ENCODE results near the gene RPS6KA3. TPM values are rescaled to one million over a fixed set of nuclear protein-coding genes. Genes with fewer than 3 reads are reported as not detected.

Gene RPS6KA3
- total RNA-seq, 1 experiment from 2014 or later, result 9.2 TPM

DNA sequence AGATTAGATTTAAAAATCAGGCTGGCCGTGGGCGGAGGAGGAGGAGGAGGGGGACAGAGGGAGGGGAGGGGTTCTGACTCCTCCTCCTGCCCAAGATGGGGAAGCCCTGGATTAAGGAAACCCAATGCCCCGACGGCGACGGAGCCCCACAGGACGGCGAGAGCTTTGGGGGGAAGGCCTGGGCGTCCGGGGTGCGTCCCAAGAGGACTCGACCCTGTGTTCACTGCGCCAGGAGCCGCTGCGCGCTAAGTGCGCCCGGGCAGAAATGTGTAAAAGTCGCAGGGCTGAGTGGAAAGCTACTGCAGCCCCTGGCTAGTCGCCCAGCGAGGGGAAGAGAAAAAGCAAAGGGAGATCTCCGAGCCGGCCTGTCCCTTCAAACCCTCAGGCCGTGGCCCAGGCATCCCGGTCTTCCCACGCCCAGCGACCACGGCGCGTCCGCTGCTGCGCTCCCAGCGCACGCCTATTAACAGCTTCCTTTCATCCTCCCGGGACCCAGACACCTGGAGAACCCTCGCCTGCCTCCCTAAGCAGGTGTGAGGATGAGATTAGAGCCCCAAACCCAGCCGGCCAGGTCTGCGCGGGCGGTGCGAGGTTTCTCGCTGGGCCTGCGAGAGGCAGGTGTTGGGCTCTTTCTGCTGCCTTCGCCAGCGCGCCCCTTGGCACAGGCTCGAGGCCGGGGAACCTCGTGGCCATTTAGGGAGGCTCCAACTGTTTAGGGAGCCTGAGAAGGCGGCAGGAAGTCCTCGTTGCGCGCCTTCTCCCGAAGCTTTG is 1.4 kb upstream of the RPS6KA3 start:
- H3K27ac Mint-ChIP-seq, result no peak overlapping the region

More for the DNA sequence above, 1.4 kb upstream of the RPS6KA3 start:
- Histone ChIP-seq H2BK120ac (ENCODE audit: low read depth, low read length, poor library complexity, severe bottlenecking) (no peak overlapping the region), H3K9me3 (ENCODE audit: control insufficient read depth, low read depth, low read length) (peaks cover 8% of the 10 kb centered on the region), H3K9ac (ENCODE audit: extremely low read depth, insufficient read length, low read length) (peak overlapping the region; percentile 14), H3K23ac (ENCODE audit: insufficient read length, low read depth, low read length) (no peak overlapping the region), H3K14ac (ENCODE audit: insufficient read depth, low read length) (peak overlapping the region; percentile 47; the same call in 1 of the 2 replicates), H3K27ac (ENCODE audit: insufficient read length, low read depth, low read length) (no peak overlapping the region), H3K56ac (ENCODE audit: insufficient read length, low read depth, low read length) (no peak overlapping the region), H3K27me3 (ENCODE audit: insufficient read depth, low read length) (peaks cover 4% of the 10 kb centered on the region; the same call in 1 of the 2 replicates), H4K20me1 (ENCODE audit: control insufficient read depth, insufficient read depth, insufficient read length) (no peaks in the 10 kb centered on the region), H3K79me2 (ENCODE audit: insufficient read depth, low read length) (no peaks in the 10 kb centered on the region), H2BK12ac (ENCODE audit: insufficient read length, low read depth, low read length) (no peak overlapping the region), H2AFZ (ENCODE audit: low read length) (no peak overlapping the region), H3K79me1 (ENCODE audit: insufficient read depth, low read depth, low read length, poor library complexity, severe bottlenecking) (no peaks in the 10 kb centered on the region), H4K91ac (ENCODE audit: insufficient read length, low read depth, low read length) (no peak overlapping the region), H3T11ph (ENCODE audit: low read length) (no peak overlapping the region), H2BK5ac (ENCODE audit: insufficient read length, low read length) (no peak overlapping the region), H2BK15ac (ENCODE audit: low read depth, low read length) (no peak overlapping the region), H3K18ac (ENCODE audit: insufficient read length, low read depth, low read length) (peak overlapping the region; percentile 79), H4K8ac (replicated peaks; ENCODE audit: insufficient read length, low read depth, low read length) (no peak overlapping the region), H3K4me1 (ENCODE audit: insufficient read depth, low read length) (no peaks in the 10 kb centered on the region), H3K23me2 (ENCODE audit: insufficient read length, low read depth, low read length, poor library complexity, severe bottlenecking) (peaks cover 3% of the 10 kb centered on the region), H4K5ac (ENCODE audit: insufficient read length, low read depth, low read length) (no peak overlapping the region), H3K4me2 (ENCODE audit: insufficient read depth, insufficient read length, low read length) (peak overlapping the region; percentile 56), H3K4ac (ENCODE audit: low read depth, low read length) (no peak overlapping the region), H2BK20ac (ENCODE audit: low read depth, low read length, poor library complexity, severe bottlenecking) (no peak overlapping the region), H2AK5ac (ENCODE audit: insufficient read length, low read length) (no peak overlapping the region)
- DNase-seq, result peak; percentile 50
- Mint-ChIP-seq H3K4me1 (peaks cover 2 to 3% of the 10 kb centered on the region in 2 experiments; a peak in 3 of 4 replicates), H3K27me3 (ENCODE audit: low read depth) (peaks cover 55% of the 10 kb centered on the region), H3K36me3 (ENCODE audit: insufficient read depth in 1 of 3, low read depth in 3 of 3) (0 out of 7 replicates have a peak, but pooled peaks cover 0 to 6% (median 0%) of the 10 kb centered on the region in 3 experiments), H3K4me3 (peak overlapping the region; percentile 74 to 93), H3K9me3 (peaks cover 35 to 57% of the 10 kb centered on the region in 2 experiments)
- WGBS (ENCODE audit: extremely low coverage, insufficient read length, low lambda C conversion rate), result no CpG with 5 or more reads among the region's 54 CpGs
- TF ChIP-seq, protein P1, sequence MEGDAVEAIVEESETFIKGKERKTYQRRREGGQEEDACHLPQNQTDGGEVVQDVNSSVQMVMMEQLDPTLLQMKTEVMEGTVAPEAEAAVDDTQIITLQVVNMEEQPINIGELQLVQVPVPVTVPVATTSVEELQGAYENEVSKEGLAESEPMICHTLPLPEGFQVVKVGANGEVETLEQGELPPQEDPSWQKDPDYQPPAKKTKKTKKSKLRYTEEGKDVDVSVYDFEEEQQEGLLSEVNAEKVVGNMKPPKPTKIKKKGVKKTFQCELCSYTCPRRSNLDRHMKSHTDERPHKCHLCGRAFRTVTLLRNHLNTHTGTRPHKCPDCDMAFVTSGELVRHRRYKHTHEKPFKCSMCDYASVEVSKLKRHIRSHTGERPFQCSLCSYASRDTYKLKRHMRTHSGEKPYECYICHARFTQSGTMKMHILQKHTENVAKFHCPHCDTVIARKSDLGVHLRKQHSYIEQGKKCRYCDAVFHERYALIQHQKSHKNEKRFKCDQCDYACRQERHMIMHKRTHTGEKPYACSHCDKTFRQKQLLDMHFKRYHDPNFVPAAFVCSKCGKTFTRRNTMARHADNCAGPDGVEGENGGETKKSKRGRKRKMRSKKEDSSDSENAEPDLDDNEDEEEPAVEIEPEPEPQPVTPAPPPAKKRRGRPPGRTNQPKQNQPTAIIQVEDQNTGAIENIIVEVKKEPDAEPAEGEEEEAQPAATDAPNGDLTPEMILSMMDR (conservative IDR thresholded peaks at IDR 0.05), result no peak
